Naive thymus-derived CD8-positive, alpha-beta T cell (primary cell): ENCODE data around the gene TRABD2B. TPM values are rescaled to one million over a fixed set of nuclear protein-coding genes. Genes with fewer than 3 reads are reported as not detected.
"Not testable (repeated sequence)": the region's sequence is repeated elsewhere in the genome, so short reads cannot be mapped to it uniquely, and the experiment has no call there.

ENCODE experiments used
- ATAC-seq, 2 donors: fragments of 150-1000 bp; cut with Tn5 transposase in 1 of 2; sonication (Bioruptor Pico), chemical (Tn5 transposase) in 1 of 2; 1 replicate in 1 of 2; 2 replicates in 1 of 2; pipeline ENCODE4 v1.10.0; 2021; ENCODE audit warnings: mild to moderate bottlenecking in 2 of 2, moderate library complexity in 2 of 2
- POLR2A ChIA-PET: fragments of 350-600 bp; sonication (Branson Sonifier 250); formaldehyde crosslinking; loops from one replicate; lab custom pipeline; 2021; ENCODE audit warnings: antibody characterized with exemption; lab: Charles Lee
- DNase-seq, 10 donors: peaks; one replicate each; pipeline versions ENCODE4 v3.0.0 to v3.0.0-alpha.2; 2020 to 2022
- H3K27ac Mint-ChIP-seq, 10 donors: one replicate each; pipeline ENCODE4 v1.8.0; 2020 to 2022; ENCODE audit warnings: mild to moderate bottlenecking in 10 of 10, mixed read lengths in 10 of 10, moderate library complexity in 4 of 10, inconsistent platforms in 1 of 10
- H3K27me3 Mint-ChIP-seq, 5 donors: one replicate each; pipeline ENCODE4 v1.8.0; 2021 to 2022; ENCODE audit warnings: mixed read lengths in 5 of 5
- H3K36me3 Mint-ChIP-seq, 3 donors: one replicate each; pipeline ENCODE4 v1.8.0; 2020 to 2022; ENCODE audit warnings: mixed read lengths in 3 of 3, mild to moderate bottlenecking in 2 of 3, inconsistent platforms in 1 of 3
- H3K4me1 Mint-ChIP-seq, 4 donors: one replicate each; pipeline ENCODE4 v1.8.0; 2021 to 2022; ENCODE audit warnings: mixed read lengths in 4 of 4
- H3K4me3 Mint-ChIP-seq, 10 donors: one replicate each; pipeline ENCODE4 v1.8.0; 2020 to 2022; ENCODE audit warnings: mild to moderate bottlenecking in 10 of 10, mixed read lengths in 10 of 10, moderate library complexity in 6 of 10, inconsistent platforms in 1 of 10
- H3K9me3 Mint-ChIP-seq, 9 donors: one replicate each; pipeline ENCODE4 v1.8.0; 2020 to 2022; ENCODE audit warnings: mixed read lengths in 9 of 9, mild to moderate bottlenecking in 3 of 9, inconsistent platforms in 1 of 9, moderate library complexity in 1 of 9
- polyA plus RNA-seq, 3 donors: library from polyadenylated mRNA; unstranded; fragments of 300-500 nt; fragmentation: Illumina TruSeq; gene quantifications; one replicate each; pipeline ENCODE4 v1.2.3, GENCODE V29; 2021
- total RNA-seq, 8 experiments: library from RNA in 2 of 8; stranded (reverse) in 2 of 8; gene quantifications; one replicate each; pipeline ENCODE4 v1.2.3 and lab custom pipeline; 2021 to 2026

Gene TRABD2B
- total and polyA plus RNA-seq, 5 experiments from 2014 or later: not detected

- no peak for DNase-seq
- no peak overlapping the region for H3K4me3 Mint-ChIP-seq
- no peaks in the 10 kb centered on the region for H3K9me3 Mint-ChIP-seq
- no peaks in the 10 kb centered on the region for H3K4me1 Mint-ChIP-seq
- H3K36me3 Mint-ChIP-seq: no peaks in the 10 kb centered on the region
- POLR2A ChIA-PET: no interaction called here
- no peak for ATAC-seq
- H3K27me3 Mint-ChIP-seq: peaks cover 0 to 10% (median 9%) of the 10 kb centered on the region in 5 donors
- no peak overlapping the region for H3K27ac Mint-ChIP-seq
These were observed 29.2 kb downstream of the TRABD2B start for GRCh38 chr1:47967864-47968555.

- POLR2A ChIA-PET: no interaction called here
- Mint-ChIP-seq H3K4me1 (no peaks in the 10 kb centered on the region), H3K27ac (no peak overlapping the region), H3K27me3 (peaks cover 0 to 9% (median 2%) of the 10 kb centered on the region in 5 donors), H3K4me3 (no peak overlapping the region), H3K36me3 (peaks cover 0 to 5% (median 0%) of the 10 kb centered on the region in 3 donors), H3K9me3 (peaks cover 0 to 6% (median 0%) of the 10 kb centered on the region in 9 donors)
- ATAC-seq (no peak), DNase-seq (no peak)
These were observed 31.4 kb downstream of the TRABD2B start for GRCh38 chr1:47965816-47966215.

DNA sequence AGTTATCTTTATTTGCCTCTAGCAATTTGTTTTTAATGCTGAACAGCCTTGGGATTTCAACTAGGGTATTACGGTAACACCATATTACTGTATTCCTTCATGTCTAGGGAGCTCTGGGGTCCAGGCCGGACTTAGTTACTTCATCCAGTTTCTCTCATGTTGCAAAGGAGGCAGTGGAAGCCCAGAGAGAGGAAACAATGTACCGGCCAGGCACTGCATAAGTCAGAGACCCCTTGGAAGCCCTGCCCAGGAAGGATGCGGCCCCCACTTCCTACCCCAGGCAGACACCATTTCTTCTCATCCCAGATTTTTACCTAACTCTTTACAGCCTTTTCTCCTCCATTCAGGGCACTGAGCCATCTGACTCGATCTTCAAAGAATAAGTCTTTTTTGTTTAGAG is 32.5 kb downstream of the TRABD2B start:
- H3K36me3 Mint-ChIP-seq: peaks cover 0 to 5% (median 0%) of the 10 kb centered on the region in 3 donors
- DNase-seq: no peak
- H3K4me1 Mint-ChIP-seq: no peaks in the 10 kb centered on the region
- ATAC-seq: no peak
- peaks cover 0 to 11% (median 2%) of the 10 kb centered on the region in 5 donors for H3K27me3 Mint-ChIP-seq
- H3K9me3 Mint-ChIP-seq: peaks cover 0 to 13% (median 0%) of the 10 kb centered on the region in 9 donors
- no peak overlapping the region for H3K27ac Mint-ChIP-seq
- POLR2A ChIA-PET: no interaction called here
- H3K4me3 Mint-ChIP-seq: no peak overlapping the region

- no peak overlapping the region for H3K27ac Mint-ChIP-seq
- no peak overlapping the region for H3K4me3 Mint-ChIP-seq
- no peaks in the 10 kb centered on the region for H3K4me1 Mint-ChIP-seq
- peaks cover 0 to 17% (median 0%) of the 10 kb centered on the region in 9 donors for H3K9me3 Mint-ChIP-seq
- no peak for ATAC-seq
- POLR2A ChIA-PET: no interaction called here
- no peak for DNase-seq
- peaks cover 0 to 5% (median 0%) of the 10 kb centered on the region in 3 donors for H3K36me3 Mint-ChIP-seq
- H3K27me3 Mint-ChIP-seq: peaks cover 0 to 11% (median 5%) of the 10 kb centered on the region in 5 donors
These were observed 33.4 kb downstream of the TRABD2B start for GRCh38 chr1:47963568-47964358.

DNA sequence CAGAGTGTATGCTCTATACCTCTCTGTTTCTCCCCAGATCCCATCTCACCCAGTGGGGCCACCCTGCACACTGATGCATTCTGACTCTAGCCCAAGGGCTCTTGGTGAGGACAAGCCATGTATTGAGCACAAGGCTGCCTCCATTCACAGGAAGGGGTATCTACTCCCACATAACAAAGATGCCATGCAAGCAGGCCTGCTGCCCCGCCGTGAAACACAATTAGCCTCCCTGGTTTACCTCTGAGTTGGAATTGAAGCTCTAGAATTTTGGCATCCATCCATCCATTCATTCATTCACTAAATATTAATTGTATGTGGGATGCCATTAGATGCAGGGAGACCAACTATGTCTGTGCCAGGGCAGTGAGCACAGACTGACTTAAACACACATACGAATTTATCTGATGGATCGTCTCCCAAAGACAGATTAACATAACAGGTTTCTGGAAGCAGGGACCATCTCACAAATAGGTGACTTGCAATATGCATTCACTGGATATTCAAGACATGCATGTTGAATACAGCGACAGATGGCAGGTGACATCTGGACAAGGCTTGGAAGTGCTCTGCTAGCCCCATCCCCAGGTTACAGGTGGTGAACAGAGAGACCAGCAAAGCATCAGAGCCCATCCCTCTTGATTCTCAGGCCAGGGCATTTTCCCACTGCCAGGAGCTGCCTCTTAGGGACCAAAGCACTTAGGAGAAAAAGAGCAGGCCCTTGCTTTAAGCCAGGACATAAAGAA is 34.3 kb downstream of the TRABD2B start:
- peaks cover 0 to 17% (median 0%) of the 10 kb centered on the region in 9 donors for H3K9me3 Mint-ChIP-seq
- H3K4me3 Mint-ChIP-seq: no peak overlapping the region
- POLR2A ChIA-PET: no interaction called here
- ATAC-seq: no peak
- no peak overlapping the region for H3K27ac Mint-ChIP-seq
- peaks cover 0 to 11% (median 7%) of the 10 kb centered on the region in 5 donors for H3K27me3 Mint-ChIP-seq
- peaks cover 0 to 5% (median 0%) of the 10 kb centered on the region in 3 donors for H3K36me3 Mint-ChIP-seq
- H3K4me1 Mint-ChIP-seq: no peaks in the 10 kb centered on the region
- DNase-seq: no peak

- ATAC-seq, H3K4me3 Mint-ChIP-seq, H3K4me1 Mint-ChIP-seq, DNase-seq, POLR2A ChIA-PET, H3K27ac Mint-ChIP-seq: not testable (repeated sequence)
- peaks cover 0 to 26% (median 6%) of the 10 kb centered on the region in 9 donors for H3K9me3 Mint-ChIP-seq
- H3K27me3 Mint-ChIP-seq: peaks cover 7 to 14% (median 9%) of the 10 kb centered on the region in 5 donors
- peaks cover 0 to 13% (median 0%) of the 10 kb centered on the region in 3 donors for H3K36me3 Mint-ChIP-seq
These were observed 35.4 kb downstream of the TRABD2B start for GRCh38 chr1:47961835-47962234.

DNA sequence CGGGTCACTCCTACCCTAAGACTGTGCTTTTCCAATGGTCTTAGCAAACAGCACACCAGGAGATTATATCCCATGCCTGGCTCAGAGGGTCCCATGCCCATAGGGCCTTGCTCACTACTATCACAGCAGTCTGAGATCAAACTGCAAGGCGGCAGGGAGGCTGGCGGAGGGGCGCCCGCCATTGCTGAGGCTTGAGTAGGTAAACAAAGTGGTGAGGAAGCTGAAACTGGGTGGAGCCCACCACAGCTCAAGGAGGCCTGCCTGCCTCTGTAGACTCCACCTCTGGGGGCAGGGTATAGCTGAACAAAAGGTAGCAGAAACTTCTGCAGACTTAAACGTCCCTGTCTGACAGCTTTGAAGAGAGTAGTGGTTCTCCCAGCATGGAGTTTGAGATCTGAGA is 40.7 kb downstream of the TRABD2B start:
- Mint-ChIP-seq H3K27me3 (peaks cover 17 to 35% (median 20%) of the 10 kb centered on the region in 5 donors), H3K9me3 (peaks cover 0 to 29% (median 5%) of the 10 kb centered on the region in 9 donors)
- ATAC-seq, H3K27ac Mint-ChIP-seq, H3K4me1 Mint-ChIP-seq, H3K4me3 Mint-ChIP-seq, DNase-seq, POLR2A ChIA-PET, H3K36me3 Mint-ChIP-seq: not testable (repeated sequence)

DNA sequence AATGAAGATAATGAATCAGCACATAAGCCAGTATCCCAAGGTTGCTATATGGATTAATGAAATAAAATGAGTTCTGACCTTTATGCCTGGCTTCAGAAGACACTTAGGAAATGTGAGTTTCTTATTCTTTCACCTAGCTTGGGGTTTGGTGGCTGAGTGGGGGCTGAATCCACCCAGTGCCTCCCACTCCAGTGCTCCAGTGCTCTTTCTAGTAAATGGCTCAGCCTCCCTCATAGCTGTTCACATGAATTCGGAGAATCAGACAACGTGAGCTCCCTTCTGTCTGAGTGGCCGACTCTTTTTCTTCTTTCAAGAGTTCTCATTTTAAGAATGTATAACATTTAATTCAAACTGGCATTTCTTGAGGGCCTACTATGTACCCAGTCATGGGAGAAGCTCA is 43.5 kb downstream of the TRABD2B start:
- no peaks in the 10 kb centered on the region for H3K4me1 Mint-ChIP-seq
- POLR2A ChIA-PET: no interaction called here
- no peak overlapping the region for H3K27ac Mint-ChIP-seq
- H3K27me3 Mint-ChIP-seq: peaks cover 14 to 31% (median 22%) of the 10 kb centered on the region in 5 donors
- peaks cover 0 to 18% (median 5%) of the 10 kb centered on the region in 9 donors for H3K9me3 Mint-ChIP-seq
- H3K36me3 Mint-ChIP-seq: peaks cover 0 to 8% (median 3%) of the 10 kb centered on the region in 3 donors
- no peak for DNase-seq
- no peak overlapping the region for H3K4me3 Mint-ChIP-seq
- ATAC-seq: no peak

GRCh38 chr1:47951545-47952235 is 45.5 kb downstream of the TRABD2B start:
- ATAC-seq (no peak), DNase-seq (no peak)
- peaks cover 11 to 22% (median 21%) of the 10 kb centered on the region in 5 donors for H3K27me3 Mint-ChIP-seq
- no peak overlapping the region for H3K4me3 Mint-ChIP-seq
- H3K4me1 Mint-ChIP-seq: no peaks in the 10 kb centered on the region
- POLR2A ChIA-PET: no interaction called here
- H3K9me3 Mint-ChIP-seq: peaks cover 0 to 8% (median 0%) of the 10 kb centered on the region in 9 donors
- peak overlapping the region in 1 of 10 donors; percentile 31 for H3K27ac Mint-ChIP-seq
- peaks cover 0 to 3% (median 0%) of the 10 kb centered on the region in 3 donors for H3K36me3 Mint-ChIP-seq

DNA sequence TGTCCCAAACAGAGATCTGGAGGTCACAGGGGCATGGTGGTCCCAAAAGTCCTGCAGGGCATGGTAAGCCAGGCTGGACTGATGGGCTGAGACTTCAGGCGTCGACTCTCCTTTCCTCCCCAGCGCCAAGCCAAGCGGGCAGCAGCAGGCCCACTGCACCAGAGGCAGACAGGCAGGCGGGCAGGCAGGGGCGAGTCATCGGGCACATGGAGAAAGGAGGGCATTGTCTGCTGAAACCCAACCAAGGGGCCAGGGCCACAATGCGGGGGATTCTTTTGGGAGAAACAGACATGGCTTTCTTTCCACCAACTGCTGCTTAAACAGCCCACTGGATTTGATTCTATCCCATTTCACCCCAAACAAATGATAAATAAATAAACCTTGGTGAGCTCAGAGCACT is 46.2 kb downstream of the TRABD2B start:
- Mint-ChIP-seq H3K4me3 (no peak overlapping the region), H3K36me3 (peaks cover 0 to 3% (median 0%) of the 10 kb centered on the region in 3 donors), H3K27ac (no peak overlapping the region), H3K9me3 (peaks cover 0 to 4% (median 0%) of the 10 kb centered on the region in 9 donors), H3K4me1 (no peaks in the 10 kb centered on the region), H3K27me3 (peaks cover 11 to 22% (median 17%) of the 10 kb centered on the region in 5 donors)
- ATAC-seq (no peak), DNase-seq (no peak)
- POLR2A ChIA-PET: no interaction called here

DNA sequence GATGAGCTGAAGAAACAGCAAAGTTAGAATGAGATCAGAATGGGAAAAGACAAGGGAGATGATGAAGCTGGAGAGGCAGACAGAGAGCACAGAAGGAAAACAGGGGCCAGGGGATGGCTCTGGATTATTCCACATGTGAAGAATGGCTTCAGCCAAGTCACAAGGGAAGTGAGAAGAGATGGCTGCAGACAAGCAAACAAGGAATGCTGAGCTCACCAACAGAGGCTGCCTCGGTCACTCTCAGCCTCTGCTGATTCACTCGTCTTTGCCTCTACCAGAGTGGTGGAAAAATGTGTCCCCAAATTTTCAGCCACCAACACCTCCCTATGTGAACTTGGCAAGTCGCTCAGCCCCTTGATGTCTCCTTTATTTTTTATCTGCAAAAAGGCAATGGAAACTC is 46.7 kb downstream of the TRABD2B start:
- no peak for DNase-seq
- Mint-ChIP-seq H3K27me3 (peaks cover 8 to 18% (median 15%) of the 10 kb centered on the region in 5 donors), H3K9me3 (no peaks in the 10 kb centered on the region), H3K36me3 (peaks cover 0 to 3% (median 0%) of the 10 kb centered on the region in 3 donors), H3K27ac (peak overlapping the region in 1 of 10 donors; percentile 37), H3K4me3 (no peak overlapping the region), H3K4me1 (no peaks in the 10 kb centered on the region)
- no peak for ATAC-seq
- POLR2A ChIA-PET: no interaction called here

- no peak for ATAC-seq
- Mint-ChIP-seq H3K4me3 (no peak overlapping the region), H3K27ac (no peak overlapping the region), H3K4me1 (no peaks in the 10 kb centered on the region), H3K36me3 (no peaks in the 10 kb centered on the region), H3K9me3 (no peaks in the 10 kb centered on the region), H3K27me3 (peaks cover 0 to 11% (median 3%) of the 10 kb centered on the region in 5 donors)
- DNase-seq: no peak
- POLR2A ChIA-PET: no interaction called here
These were observed 49.1 kb downstream of the TRABD2B start for GRCh38 chr1:47948126-47948525.
